Neural cell (in vitro differentiated cells): Measurements from ENCODE around the gene SDHB.

Source experiments
- EP300 ChIP-seq: fragments of 450-650 bp; conservative IDR thresholded peaks from 2 replicates; pipeline ENCODE4 v1.6.1; 2014; ENCODE audit warnings: antibody characterized with exemption, mild to moderate bottlenecking, moderate library complexity; ENCODE audit not compliant: poor library complexity, severe bottlenecking
- EZH2 ChIP-seq: fragments of 200-600, 300-800 bp; shearing (Covaris generic), sonication (generic); IDR thresholded peaks from 2 replicates; pipeline ENCODE4 v1.6.1; 2014; ENCODE audit warnings: antibody characterized with exemption, low read length, borderline replicate concordance, mild to moderate bottlenecking; ENCODE audit not compliant: insufficient read depth, poor library complexity, severe bottlenecking
- MXI1 ChIP-seq: fragments of 450-650 bp; conservative IDR thresholded peaks from 2 replicates; pipeline ENCODE4 v1.6.1; 2014; ENCODE audit warnings: antibody characterized with exemption, mild to moderate bottlenecking; ENCODE audit not compliant: poor library complexity, severe bottlenecking
- POLR2AphosphoS5 ChIP-seq: IDR thresholded peaks from 2 replicates; pipeline ENCODE4 v1.6.1; 2012
- RAD21 ChIP-seq: fragments of 450-650 bp; conservative IDR thresholded peaks from 2 replicates; pipeline ENCODE4 v1.6.1; 2014; ENCODE audit warnings: antibody characterized with exemption, mild to moderate bottlenecking, moderate library complexity
- SMC3 ChIP-seq: fragments of 450-650 bp; conservative IDR thresholded peaks from 2 replicates; pipeline ENCODE4 v1.6.1; 2014; ENCODE audit warnings: antibody characterized with exemption, mild to moderate bottlenecking, moderate library complexity; ENCODE audit not compliant: poor library complexity
- TAF1 ChIP-seq: IDR thresholded peaks from 2 replicates; pipeline ENCODE4 v1.6.1; 2012; ENCODE audit warnings: low read depth
- TF ChIP-seq, protein P1 (sequence below): fragments of 450-650 bp; IDR thresholded peaks from 2 replicates; pipeline ENCODE4 v1.5.1; 2014; ENCODE audit warnings: antibody characterized with exemption, mild to moderate bottlenecking, moderate library complexity; ENCODE audit not compliant: poor library complexity, severe bottlenecking
- TF ChIP-seq, protein P2 (sequence below): IDR thresholded peaks from 2 replicates; pipeline ENCODE4 v1.6.1; 2012; ENCODE audit warnings: borderline replicate concordance

DNA sequence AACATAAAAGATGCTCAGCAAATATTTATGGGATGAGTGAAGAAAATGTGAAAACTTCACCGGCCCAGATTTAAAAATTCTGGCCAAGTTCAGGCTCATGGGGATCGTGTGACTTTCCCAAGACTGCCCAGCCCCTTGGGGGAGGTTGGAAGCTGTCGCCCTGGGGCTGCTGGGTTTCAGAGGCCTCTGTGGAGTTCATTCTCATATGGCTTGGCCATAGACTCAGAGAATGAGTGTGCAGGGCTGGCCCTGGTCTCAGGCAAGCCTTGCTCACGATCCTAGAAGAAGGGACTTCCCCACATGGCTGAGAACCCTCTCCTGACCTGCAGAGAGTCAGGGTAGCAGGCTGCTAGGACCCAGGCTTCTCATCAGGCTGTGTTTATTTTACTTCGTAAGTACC is 40.8 kb upstream of the SDHB start:
- TF ChIP-seq, protein P1, sequence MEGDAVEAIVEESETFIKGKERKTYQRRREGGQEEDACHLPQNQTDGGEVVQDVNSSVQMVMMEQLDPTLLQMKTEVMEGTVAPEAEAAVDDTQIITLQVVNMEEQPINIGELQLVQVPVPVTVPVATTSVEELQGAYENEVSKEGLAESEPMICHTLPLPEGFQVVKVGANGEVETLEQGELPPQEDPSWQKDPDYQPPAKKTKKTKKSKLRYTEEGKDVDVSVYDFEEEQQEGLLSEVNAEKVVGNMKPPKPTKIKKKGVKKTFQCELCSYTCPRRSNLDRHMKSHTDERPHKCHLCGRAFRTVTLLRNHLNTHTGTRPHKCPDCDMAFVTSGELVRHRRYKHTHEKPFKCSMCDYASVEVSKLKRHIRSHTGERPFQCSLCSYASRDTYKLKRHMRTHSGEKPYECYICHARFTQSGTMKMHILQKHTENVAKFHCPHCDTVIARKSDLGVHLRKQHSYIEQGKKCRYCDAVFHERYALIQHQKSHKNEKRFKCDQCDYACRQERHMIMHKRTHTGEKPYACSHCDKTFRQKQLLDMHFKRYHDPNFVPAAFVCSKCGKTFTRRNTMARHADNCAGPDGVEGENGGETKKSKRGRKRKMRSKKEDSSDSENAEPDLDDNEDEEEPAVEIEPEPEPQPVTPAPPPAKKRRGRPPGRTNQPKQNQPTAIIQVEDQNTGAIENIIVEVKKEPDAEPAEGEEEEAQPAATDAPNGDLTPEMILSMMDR, result no peak
- TF ChIP-seq, protein P2, sequence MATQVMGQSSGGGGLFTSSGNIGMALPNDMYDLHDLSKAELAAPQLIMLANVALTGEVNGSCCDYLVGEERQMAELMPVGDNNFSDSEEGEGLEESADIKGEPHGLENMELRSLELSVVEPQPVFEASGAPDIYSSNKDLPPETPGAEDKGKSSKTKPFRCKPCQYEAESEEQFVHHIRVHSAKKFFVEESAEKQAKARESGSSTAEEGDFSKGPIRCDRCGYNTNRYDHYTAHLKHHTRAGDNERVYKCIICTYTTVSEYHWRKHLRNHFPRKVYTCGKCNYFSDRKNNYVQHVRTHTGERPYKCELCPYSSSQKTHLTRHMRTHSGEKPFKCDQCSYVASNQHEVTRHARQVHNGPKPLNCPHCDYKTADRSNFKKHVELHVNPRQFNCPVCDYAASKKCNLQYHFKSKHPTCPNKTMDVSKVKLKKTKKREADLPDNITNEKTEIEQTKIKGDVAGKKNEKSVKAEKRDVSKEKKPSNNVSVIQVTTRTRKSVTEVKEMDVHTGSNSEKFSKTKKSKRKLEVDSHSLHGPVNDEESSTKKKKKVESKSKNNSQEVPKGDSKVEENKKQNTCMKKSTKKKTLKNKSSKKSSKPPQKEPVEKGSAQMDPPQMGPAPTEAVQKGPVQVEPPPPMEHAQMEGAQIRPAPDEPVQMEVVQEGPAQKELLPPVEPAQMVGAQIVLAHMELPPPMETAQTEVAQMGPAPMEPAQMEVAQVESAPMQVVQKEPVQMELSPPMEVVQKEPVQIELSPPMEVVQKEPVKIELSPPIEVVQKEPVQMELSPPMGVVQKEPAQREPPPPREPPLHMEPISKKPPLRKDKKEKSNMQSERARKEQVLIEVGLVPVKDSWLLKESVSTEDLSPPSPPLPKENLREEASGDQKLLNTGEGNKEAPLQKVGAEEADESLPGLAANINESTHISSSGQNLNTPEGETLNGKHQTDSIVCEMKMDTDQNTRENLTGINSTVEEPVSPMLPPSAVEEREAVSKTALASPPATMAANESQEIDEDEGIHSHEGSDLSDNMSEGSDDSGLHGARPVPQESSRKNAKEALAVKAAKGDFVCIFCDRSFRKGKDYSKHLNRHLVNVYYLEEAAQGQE, result no peak
- TF ChIP-seq RAD21 (no peak), TAF1 (no peak), POLR2AphosphoS5 (no peak), EP300 (no peak), EZH2 (no peak), SMC3 (no peak), MXI1 (no peak)
